Cardiac fibroblast (primary cell): ENCODE results near the gene NCOA7.

Experiments used
- DNase-seq, 2 donors: peaks; one replicate each; pipeline versions ENCODE4 v3.0.0 to v3.0.0-alpha.2; 2010; ENCODE audit warnings: low read depth in 2 of 2
- H3K4me3 ChIP-seq, 2 donors: replicated peaks in 1 of 2; 1 replicate in 1 of 2; 2 replicates in 1 of 2; pipeline ENCODE4 v1.5.1; 2011; ENCODE audit warnings: low read depth in 2 of 2, low read length in 2 of 2, mild to moderate bottlenecking in 2 of 2, moderate library complexity in 1 of 2
- CTCF ChIP-seq: IDR thresholded peaks from one replicate; pipeline ENCODE4 v1.5.1; 2011; ENCODE audit warnings: low read depth, mild to moderate bottlenecking, low read length, inconsistent platforms

NCOA7 gene

GRCh38 chr6:125828476-125829039 lies 37.8 kb downstream of the NCOA7 start:
- H3K4me3 ChIP-seq, result no peak overlapping the region
- DNase-seq, result no peak
- TF ChIP-seq CTCF, result no peak

- no peak for DNase-seq
- H3K4me3 ChIP-seq, result no peak overlapping the region
- no peak for TF ChIP-seq CTCF
These were observed 38.7 kb downstream of the NCOA7 start for GRCh38 chr6:125829433-125829832.

- no peak for DNase-seq
- no peak for TF ChIP-seq CTCF
- H3K4me3 ChIP-seq, result no peak overlapping the region
These were observed 40.9 kb downstream of the NCOA7 start for GRCh38 chr6:125831659-125832058.

GRCh38 chr6:125832391-125833117 lies 41.8 kb downstream of the NCOA7 start:
- no peak overlapping the region for H3K4me3 ChIP-seq
- TF ChIP-seq CTCF, result no peak
- no peak for DNase-seq

- no peak for TF ChIP-seq CTCF
- H3K4me3 ChIP-seq, result no peak overlapping the region
- no peak for DNase-seq
These were observed 43.6 kb downstream of the NCOA7 start for GRCh38 chr6:125834348-125834747.

GRCh38 chr6:125835221-125835744 lies 44.5 kb downstream of the NCOA7 start:
- TF ChIP-seq CTCF, result no peak
- DNase-seq, result peak; percentile 80 to 96

More at GRCh38 chr6:125835221-125835744, 44.5 kb downstream of the NCOA7 start:
- H3K4me3 ChIP-seq, result no peak overlapping the region
